ENCODE data around the gene ABCF3.
A peak's percentile ranks its signal among the peaks of the same experiment; 100 is the strongest.
"Not testable (repeated sequence)": the region's sequence is repeated elsewhere in the genome, so short reads cannot be mapped to it uniquely, and the experiment has no call there.

The ABCF3 gene, protein sequence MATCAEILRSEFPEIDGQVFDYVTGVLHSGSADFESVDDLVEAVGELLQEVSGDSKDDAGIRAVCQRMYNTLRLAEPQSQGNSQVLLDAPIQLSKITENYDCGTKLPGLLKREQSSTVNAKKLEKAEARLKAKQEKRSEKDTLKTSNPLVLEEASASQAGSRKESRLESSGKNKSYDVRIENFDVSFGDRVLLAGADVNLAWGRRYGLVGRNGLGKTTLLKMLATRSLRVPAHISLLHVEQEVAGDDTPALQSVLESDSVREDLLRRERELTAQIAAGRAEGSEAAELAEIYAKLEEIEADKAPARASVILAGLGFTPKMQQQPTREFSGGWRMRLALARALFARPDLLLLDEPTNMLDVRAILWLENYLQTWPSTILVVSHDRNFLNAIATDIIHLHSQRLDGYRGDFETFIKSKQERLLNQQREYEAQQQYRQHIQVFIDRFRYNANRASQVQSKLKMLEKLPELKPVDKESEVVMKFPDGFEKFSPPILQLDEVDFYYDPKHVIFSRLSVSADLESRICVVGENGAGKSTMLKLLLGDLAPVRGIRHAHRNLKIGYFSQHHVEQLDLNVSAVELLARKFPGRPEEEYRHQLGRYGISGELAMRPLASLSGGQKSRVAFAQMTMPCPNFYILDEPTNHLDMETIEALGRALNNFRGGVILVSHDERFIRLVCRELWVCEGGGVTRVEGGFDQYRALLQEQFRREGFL

DNA sequence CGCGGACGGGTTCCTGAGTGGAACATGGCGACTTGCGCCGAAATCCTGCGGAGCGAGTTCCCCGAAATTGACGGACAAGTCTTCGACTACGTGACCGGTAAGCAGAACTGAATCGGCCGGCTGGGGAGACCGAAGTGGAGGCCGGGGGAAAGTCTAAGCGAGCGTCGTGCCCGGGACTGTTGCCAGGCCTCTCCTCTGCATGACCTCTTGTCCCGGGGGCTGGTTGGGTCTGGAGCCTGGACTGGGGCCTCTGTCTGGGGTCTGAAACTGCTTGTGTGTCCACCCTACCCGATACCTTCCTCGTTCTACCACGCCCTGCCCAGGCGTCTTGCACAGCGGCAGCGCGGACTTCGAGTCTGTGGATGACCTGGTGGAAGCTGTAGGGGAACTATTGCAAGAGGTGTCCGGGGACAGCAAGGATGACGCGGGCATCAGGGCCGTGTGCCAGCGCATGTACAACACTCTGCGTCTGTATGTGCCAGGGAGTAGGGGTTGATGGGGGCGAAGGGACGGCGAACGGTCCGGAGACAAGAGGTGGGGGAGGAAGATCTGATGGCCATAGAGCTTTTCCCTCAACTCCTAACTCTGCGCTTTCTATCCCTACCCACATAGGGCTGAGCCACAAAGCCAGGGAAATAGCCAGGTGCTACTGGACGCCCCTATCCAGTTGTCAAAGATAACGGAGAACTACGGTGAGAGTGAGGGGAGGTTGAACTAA is at the start of gene ABCF3:
Gene ABCF3 (plus strand): TSS at position 16 of the 718 bp plus-strand sequence. CDS start 9 bp downstream, at position 25.
- DNase-seq = no peak

DNA sequence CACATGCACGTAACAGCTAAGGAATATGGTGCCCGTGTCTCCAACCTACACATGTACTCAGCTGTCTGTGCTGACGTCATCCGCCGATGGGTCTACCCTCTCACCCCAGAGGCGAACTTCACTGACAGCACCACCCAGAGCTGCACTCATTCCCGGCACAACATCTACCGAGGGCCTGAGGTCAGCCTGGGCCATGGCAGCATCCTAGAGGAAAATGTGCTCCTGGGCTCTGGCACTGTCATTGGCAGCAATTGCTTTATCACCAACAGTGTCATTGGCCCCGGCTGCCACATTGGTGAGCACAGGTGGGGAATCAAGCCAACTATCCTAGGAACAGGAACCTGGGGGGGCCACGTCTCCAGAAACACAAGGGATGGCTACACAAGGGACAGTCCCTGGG is 45.6 kb upstream of the ABCF3 start:
- no peak for DNase-seq

DNA sequence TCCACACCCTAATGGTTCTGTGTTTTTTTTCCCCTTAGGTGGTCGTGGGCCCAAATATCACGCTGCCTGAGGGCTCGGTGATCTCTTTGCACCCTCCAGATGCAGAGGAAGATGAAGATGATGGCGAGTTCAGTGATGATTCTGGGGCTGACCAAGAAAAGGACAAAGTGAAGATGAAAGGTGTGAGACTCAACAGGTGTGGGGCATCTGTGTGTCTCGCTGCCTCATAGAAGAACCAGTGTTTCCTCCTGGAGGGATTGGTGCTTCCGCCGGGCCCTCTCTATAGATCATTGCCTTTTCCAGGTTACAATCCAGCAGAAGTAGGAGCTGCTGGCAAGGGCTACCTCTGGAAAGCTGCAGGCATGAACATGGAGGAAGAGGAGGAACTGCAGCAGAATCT is 43.8 kb upstream of the ABCF3 start:
- no peak for DNase-seq

DNA sequence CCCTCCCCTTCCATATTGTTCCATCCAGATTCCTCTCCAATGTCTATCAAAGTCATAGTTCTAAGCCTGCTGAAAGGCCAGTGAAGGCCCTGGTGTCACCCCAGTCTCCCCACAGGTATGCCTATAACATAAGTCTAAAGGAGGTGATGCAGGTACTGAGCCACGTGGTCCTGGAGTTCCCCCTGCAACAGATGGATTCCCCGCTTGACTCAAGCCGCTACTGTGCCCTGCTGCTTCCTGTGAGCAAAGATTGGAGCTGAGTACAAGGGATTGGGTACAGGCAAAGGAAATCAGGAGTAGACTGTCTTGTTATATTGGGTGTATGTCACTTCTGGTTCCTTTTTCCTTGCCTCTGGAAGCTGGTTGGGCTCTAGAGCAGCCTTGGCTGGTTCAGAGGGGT is 42.7 kb upstream of the ABCF3 start:
- no peak for DNase-seq

DNA sequence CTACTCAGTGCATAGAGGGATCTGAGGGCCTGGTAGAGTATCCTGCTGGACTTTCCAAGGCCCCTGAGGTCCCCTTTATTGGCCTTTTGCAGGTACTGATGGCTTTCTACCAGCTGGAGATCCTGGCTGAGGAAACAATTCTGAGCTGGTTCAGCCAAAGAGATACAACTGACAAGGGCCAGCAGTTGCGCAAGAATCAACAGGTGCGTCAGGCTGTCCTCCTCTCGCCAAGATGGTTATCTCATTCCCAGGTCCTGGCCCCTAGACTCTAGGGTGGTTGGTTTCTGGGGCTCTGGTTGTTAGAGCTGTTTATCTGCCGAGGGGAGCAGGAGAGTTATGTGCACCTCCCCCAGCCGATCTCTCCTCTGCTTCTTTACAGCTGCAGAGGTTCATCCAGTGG is 41.5 kb upstream of the ABCF3 start:
- DNase-seq = no peak

DNA sequence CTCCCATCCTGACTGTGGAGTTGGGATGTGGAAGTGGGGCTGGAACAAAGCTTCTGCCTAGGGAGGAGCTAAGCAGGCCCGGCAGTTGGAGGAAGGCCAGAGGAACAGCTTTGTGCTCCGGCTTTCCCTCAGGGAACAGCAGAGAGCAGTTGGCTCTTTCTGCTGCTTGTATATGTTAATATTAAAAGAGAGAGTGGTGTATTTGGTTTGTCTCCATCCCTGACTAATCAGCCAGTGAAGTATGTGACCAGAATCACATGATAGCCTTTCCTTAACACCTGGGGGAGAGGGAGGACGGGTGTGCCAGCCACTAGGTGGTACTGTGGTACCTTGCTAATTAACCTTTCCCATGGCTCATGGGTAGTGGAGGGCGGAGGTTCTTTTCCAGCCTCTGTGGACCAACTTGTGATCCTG is 40.9 kb upstream of the ABCF3 start:
- no peak for DNase-seq

DNA sequence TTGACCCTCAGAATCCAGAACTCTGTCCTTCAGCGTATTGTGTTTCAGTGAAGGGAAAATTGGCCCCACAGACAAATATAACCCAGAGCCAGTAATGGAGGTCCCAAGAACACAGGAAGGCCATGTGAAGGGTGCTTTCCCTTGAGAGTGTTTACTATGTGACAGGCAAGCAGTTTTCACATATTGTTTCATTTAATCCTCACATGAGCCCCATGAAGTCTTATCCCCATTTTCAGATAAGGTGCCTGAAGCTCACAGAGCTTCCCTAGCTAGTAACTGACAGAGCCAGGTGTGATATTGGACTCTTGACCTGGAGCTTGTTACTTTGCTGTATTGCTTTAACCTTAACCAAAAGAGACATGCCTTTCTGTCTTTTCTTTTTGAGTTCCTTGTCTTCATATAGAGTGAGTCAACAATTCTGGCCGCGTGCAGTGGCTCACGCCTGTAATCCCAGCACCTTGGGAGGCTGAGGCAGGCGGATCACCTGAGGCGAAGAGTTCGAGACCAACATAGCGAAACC is 40.2 kb upstream of the ABCF3 start:
- no peak for DNase-seq

DNA sequence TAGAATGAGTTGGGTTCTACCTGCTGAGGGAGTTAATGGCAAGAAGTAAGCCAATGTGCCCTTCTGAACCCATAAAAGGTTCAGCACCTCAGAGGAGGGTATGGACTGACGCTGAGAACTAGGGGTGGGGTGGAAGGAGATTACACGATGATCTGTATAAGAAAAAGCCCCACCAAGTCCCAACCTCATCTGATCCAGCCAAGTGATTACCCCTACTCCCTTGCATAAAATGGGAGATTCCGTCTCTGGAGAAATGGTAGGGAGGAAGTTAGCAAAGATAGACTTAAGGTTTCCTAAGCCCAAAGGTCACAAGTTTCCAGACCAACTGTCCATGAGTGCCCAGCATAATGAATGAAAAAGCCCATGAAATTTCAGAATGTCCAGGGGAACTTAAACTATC is 37.9 kb upstream of the ABCF3 start:
- DNase-seq = no peak

DNA sequence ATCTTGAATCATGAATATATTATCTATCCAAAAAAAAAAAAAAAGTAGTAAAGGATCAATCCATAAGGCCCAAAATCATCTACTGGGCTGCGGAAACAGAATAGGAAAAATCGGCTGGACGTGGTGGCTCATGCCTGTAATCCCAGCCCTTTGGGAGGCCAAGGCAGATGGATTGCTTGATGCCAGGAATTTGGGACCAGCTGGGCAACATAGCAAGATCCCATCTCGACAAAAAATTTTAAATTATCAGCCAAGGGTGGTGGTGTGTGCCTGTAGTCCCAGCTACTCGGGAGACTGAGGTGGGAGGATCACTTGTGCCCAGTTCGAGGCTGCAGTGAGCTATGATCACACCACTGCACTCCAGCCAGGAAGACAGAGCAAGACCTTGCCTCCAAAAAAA is 36.9 kb upstream of the ABCF3 start:
- DNase-seq = no peak

DNA sequence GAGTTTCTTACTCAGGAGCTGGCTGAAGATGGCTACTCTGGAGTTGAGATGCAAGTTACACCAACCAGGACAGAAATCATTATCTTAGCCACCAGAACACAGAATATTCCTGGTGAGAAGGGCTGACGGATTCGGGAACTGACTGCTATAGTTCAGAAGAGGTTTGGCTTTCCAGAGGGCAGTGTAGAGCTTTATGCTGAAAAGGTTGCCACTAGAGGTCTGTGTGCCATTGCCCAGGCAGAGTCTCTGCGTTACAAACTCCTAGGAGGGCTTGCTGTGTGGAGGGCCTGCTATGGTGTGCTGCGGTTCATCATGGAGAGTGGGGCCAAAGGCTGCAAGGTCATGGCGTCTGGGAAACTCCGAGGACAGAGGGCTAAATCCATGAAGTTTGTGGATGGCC is 36.2 kb upstream of the ABCF3 start:
- DNase-seq = not testable (repeated sequence)

DNA sequence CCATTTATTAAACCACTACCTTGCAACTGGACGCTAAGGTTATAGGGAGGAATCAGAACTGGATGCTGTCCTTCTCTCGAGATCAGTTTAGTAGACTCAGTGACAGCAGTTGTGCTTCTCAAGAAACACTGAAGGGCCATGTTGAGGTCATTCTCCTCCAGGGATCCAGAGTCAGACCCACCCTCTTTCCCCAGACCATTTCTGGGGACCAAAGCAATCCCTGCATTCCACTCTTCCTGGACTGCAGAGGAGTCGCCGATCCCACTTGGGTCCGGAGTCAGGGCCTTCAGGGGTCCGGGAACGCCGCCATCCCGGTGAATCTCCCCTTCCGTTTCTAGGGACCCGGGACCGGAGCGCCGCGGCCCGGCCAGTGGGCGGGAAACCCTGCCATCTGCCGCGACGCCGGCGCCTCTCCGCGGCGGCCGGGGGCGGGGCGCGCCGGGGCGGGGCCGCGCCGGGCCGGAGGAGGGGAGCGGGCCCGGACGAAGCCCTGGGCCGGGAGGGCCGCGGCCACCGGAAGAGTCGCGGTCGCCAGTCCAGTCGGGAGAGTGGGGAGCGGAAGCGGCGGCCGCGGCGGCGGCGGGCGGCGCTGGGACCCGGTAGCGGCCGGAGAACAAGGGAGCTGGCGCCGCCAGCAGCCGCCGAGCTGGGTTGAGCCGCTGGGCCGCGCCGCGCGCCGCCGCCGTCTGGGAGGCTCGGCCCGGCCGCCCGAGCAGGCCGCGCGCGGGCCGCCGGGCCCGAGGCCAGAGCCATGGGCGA is 30.9 kb upstream of the ABCF3 start, which contains the start of gene DVL3:
Gene DVL3 (plus strand): TSS at position 493 of the 759 bp plus-strand sequence. CDS start 259 bp downstream, at position 752.
- DNase-seq = peak; percentile 41

DNA sequence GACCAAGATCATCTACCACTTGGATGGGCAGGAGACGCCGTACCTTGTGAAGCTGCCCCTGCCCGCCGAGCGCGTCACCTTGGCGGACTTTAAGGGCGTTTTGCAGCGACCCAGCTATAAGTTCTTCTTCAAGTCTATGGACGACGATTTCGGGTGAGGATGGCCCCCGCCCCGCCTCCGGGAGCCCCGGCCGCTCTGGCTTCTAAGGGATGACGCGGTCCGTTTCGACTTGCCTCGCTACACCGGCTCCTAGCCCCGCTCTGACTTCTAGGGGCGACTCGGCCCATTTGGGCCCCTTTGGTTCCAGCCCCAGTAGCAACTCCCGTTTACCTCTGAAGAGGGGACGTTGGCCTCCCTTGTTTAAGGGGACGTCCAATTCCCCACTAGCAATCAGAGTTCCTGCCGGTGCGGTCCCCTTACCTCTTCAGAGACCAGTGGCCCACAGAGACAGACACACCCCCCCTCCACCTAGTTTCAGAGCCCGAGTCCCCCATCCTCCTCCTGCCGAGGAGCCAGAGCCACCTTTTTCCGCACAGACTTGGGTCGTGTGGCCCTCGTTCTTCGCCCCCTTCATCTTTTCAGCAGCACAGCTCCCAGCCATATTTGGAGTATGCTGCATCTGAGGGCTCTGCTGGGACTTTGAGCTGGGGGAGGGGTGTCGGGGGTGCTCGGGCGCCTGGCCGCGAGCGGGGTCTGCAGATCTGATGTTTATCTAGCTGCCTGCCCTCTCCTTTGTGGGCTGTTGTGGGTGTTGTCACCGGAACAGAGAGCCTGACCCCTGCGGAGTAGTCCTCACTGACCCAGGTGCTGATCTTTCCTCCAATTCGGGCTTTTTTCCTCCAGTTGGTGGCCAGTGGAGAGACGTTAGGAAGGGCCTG is 30.1 kb upstream of the ABCF3 start:
- DNase-seq = peak; percentile 21

DNA sequence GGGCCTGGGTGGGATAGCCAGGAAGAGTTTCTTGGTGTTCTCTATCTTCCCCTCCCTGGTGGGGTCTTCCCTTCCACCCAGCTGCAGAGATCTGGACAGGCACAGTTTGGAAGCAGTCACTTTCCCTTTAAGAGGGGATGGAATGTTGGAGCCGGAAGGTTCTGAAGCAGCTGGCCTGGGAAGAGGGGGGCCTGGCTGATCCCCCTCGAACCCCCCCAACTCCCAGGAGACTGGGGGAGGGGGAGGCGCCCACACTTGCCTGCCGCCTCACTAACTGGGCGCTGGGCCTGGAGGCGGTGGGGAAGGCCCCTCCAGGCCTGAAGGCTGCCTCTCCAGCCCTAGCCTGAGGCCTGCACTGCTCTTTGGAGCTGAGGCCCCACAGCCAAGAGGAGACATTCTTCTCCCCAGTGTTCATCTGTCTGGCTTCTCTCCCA is 29.5 kb upstream of the ABCF3 start:
- no peak for DNase-seq

DNA sequence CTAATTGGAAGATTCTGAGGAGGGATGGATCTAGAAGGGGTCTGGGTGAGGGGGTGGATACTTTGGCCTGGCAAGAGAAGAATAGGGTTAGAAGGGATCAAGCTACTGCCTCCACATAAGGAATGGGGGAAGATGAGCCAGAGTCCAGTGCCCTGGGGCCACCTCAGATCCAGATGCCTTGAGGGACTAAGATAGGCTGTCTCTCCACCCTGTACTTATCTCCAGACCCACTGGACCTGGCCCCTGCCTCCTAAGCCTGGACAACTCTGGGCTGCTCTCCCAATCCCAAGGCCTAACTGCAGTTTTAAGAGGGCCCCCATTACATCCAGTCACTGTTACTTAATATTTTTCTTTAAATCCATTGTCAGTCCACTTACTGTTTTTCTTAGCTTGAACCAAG is 28.8 kb upstream of the ABCF3 start:
- no peak for DNase-seq

DNA sequence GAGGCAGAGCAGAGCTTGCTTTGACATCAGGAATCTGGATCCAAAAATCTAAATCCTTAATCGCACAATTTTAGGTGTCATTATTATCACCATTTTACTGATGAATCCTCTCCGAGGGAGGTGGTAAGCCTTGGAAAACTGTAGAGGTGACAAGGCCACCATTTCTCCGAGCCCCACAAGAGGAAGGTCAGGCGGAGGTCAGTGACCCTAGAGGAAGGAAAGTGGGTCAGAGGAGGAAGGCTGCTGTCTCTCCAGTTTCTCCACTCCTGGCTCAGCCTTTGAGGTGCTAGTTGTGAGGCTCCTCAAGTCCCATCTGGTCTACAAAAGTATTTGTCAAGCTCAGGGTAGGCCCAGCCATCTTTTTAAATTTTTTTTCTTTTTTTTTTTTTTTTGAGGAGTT is 27.6 kb upstream of the ABCF3 start:
- DNase-seq = no peak

DNA sequence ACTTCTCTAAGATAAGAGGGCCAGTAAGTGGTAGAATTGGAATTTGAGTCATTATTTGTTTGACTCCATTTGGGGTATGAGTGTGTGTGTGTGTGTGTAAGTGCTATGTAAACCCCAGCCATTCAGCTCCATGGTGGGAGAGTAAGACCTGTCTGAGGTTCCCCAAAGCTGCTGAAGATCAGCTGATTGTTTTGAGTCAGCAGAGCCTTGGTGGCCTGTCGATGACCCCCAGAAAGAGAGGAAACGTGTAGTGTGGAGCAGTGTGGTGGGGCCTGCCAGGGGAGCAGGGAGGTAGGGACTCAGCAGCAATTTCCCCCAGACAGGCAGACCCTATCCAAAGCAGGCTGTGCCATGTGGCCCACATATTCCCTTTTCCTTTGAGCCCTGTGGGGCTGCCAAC is 25.5 kb upstream of the ABCF3 start:
- no peak for DNase-seq

DNA sequence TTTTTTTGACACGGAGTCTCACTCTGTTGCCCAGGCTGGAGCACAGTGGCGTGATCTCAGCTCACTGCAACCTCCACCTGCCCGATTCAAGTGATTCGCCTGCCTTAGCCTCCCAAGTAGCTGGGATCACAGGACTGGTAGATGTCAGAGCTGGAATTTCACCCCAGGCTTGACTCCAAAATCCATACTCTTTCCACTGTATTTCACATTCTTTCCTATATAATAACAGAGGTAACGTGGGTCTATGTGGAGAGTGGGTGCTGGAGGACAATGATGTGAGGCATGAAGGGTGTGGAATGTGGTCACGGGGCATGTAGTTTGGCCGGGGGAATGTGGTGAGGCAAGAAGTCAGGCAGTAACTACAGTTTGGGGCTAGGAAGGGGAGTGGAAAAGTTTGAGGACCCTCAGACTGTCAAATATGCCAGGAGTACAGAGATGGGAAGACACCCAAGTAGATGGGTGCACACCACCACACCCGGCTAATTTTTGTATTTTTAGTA is 23.4 kb upstream of the ABCF3 start:
- not testable (repeated sequence) for DNase-seq

DNA sequence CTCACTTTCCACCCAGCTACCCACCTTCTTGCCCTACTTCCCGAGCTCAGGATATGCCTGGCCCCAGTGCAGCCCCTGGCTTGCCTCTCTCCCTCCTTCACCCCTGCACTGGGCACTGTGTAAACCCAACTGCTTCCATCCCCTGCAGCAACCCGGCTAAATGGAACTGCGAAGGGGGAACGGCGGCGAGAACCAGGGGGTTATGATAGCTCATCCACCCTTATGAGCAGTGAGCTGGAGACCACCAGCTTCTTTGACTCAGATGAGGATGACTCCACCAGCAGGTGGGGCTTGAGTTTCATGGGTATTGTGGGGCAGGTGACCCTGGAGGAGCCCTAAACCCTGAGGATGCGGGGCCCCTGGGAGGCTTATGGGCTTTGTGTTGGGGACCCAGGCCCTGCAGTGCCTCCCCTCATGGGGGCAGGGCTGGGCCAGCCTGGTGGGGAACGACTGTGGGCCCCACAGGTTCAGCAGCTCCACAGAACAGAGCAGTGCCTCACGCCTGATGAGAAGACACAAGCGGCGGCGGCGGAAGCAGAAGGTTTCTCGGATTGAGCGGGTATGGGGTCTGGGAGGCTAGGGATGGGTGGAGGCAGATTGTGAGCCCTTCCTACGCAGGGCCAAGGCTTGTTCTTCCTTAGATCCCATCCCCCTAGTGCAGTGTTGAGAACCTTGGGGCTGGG is 21.2 kb upstream of the ABCF3 start:
- no peak for DNase-seq

DNA sequence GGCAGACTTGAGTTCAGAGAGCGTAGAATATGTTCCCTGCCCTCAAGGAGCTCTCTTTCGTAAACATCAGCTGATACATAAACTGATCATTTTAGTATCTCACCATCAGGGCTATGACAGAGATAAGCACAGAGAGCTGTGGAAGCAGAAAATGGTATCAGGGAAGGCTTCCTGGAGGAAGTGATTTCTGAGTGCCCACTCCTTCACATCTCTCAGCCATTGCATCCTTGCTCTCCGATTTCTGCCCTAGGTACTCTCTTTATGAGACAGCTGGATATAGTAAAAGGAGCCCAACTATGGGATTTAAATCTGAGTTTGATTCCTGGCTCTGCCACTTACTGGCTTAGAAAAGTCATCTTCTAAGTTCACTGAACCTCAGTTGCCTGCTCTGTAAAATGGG is 20.5 kb upstream of the ABCF3 start:
- DNase-seq = no peak

DNA sequence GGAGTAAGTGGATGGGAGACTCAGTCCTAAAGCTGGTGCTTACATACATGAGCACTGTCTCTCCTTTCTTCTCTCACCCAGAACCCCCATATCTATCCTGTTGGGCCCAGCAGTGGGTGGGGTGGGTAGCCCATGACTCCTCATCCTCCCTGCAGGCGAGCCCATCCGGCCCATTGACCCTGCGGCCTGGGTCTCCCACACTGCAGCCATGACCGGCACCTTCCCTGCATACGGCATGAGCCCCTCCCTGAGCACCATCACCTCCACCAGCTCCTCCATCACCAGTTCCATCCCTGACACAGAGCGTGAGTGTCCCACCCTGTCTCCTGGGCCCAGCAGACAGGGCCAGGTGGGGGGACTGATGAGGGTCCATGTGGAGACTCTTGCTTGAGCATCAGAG is 19.3 kb upstream of the ABCF3 start:
- DNase-seq = no peak

DNA sequence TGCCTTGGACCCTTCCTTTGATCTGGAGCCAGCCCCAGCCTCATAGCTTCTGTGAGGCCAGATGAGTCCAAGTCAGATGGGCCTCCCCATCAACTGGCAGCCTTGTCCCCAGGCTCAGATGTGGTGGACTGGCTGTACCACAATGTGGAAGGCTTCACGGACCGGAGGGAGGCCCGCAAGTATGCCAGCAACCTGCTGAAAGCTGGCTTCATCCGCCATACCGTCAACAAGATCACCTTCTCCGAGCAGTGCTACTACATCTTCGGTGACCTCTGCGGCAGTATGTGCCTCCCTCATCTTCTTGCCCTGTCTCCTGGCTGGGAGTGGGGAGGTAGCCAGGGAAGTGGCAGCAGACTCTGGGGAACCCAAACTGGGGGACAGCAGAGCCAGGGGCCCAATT is 18.2 kb upstream of the ABCF3 start:
- DNase-seq = no peak
